ENCODE data around the gene SORCS2.

Gene SORCS2

DNA sequence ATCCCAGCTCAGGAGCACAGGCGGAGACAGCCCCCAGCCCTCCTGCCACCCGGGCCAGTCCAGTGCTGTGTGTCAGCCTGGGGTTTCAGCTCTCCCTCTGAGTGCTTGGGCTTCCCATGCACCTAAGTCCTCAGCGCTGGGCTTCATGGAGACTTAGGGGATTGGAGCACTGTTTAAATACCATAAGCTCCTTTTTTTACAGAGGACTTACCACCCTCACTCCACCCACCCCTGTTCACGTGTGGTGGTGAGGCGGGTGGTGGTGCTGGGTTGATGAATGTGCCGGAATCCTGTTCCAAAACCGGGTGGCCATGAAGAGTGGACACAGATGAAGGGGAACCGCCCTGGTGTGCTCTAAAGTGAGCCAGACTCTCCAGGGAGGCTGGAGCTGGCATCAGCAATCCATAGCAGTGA lies 175.5 kb downstream of the SORCS2 start:
- Histone ChIP-seq H4K20me1 (ENCODE audit: control insufficient read depth, insufficient read depth, low read depth, low read length) (no peaks in the 10 kb centered on the region), H3K27ac (ENCODE audit: low read depth, low read length) (no peak overlapping the region), H3K4me2 (ENCODE audit: low read length) (no peak overlapping the region), H3F3A (ENCODE audit: control insufficient read depth, insufficient read depth) (no peaks in the 10 kb centered on the region), H3K9me2 (replicated peaks; ENCODE audit: control insufficient read depth, low read length) (no peaks in the 10 kb centered on the region), H3K27me3 (ENCODE audit: control insufficient read depth, low read length) (no peaks in the 10 kb centered on the region), H3K9me3 (ENCODE audit: control insufficient read depth, insufficient read depth, low read length) (no peaks in the 10 kb centered on the region), H3K4me1 (ENCODE audit: control insufficient read depth, low read length) (peaks cover 9% of the 10 kb centered on the region), H3K36me3 (ENCODE audit: control insufficient read depth, low read length) (no peaks in the 10 kb centered on the region), H3K79me2 (ENCODE audit: control insufficient read depth, low read length) (no peaks in the 10 kb centered on the region), H3K4me3 (ENCODE audit: low read length) (no peak overlapping the region)
- no peak for TF ChIP-seq EZH2phosphoT487 (IDR thresholded peaks at IDR 0.05; ENCODE audit: borderline replicate concordance, low read length)
- TF ChIP-seq, protein P1, sequence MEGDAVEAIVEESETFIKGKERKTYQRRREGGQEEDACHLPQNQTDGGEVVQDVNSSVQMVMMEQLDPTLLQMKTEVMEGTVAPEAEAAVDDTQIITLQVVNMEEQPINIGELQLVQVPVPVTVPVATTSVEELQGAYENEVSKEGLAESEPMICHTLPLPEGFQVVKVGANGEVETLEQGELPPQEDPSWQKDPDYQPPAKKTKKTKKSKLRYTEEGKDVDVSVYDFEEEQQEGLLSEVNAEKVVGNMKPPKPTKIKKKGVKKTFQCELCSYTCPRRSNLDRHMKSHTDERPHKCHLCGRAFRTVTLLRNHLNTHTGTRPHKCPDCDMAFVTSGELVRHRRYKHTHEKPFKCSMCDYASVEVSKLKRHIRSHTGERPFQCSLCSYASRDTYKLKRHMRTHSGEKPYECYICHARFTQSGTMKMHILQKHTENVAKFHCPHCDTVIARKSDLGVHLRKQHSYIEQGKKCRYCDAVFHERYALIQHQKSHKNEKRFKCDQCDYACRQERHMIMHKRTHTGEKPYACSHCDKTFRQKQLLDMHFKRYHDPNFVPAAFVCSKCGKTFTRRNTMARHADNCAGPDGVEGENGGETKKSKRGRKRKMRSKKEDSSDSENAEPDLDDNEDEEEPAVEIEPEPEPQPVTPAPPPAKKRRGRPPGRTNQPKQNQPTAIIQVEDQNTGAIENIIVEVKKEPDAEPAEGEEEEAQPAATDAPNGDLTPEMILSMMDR (IDR thresholded peaks at IDR 0.05; ENCODE audit: low read depth, low read length, poor library complexity, severe bottlenecking) = no peak

DNA sequence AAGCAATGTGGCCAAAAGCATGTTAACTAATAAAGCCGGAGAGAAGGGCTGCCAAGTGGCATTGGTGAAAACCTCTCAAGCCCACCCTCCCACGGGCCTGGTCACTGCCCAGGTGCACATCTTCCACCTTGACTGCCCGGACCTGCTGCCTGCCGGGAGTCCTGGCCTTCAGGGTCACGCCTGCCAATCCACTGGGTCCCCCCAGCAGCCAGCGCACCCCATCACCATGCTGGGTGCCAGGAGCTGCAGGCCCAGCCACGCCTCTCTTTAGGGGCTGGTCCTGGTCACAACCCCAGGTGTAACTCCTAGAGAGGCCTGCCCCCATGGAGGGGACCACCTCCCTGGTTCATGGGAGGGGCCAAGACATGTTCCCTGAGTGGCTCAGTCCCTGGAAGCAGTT lies 176.0 kb downstream of the SORCS2 start:
- Histone ChIP-seq H3K4me3 (ENCODE audit: low read length) (no peak overlapping the region), H4K20me1 (ENCODE audit: control insufficient read depth, insufficient read depth, low read depth, low read length) (no peaks in the 10 kb centered on the region), H3K27me3 (ENCODE audit: control insufficient read depth, low read length) (no peaks in the 10 kb centered on the region), H3K27ac (ENCODE audit: low read depth, low read length) (no peak overlapping the region), H3K79me2 (ENCODE audit: control insufficient read depth, low read length) (no peaks in the 10 kb centered on the region), H3K4me2 (ENCODE audit: low read length) (no peak overlapping the region), H3K4me1 (ENCODE audit: control insufficient read depth, low read length) (peaks cover 9% of the 10 kb centered on the region), H3K36me3 (ENCODE audit: control insufficient read depth, low read length) (no peaks in the 10 kb centered on the region), H3K9me2 (replicated peaks; ENCODE audit: control insufficient read depth, low read length) (no peaks in the 10 kb centered on the region), H3F3A (ENCODE audit: control insufficient read depth, insufficient read depth) (no peaks in the 10 kb centered on the region), H3K9me3 (ENCODE audit: control insufficient read depth, insufficient read depth, low read length) (no peaks in the 10 kb centered on the region)
- TF ChIP-seq, protein P1 (IDR thresholded peaks at IDR 0.05; ENCODE audit: low read depth, low read length, poor library complexity, severe bottlenecking) = no peak
- TF ChIP-seq EZH2phosphoT487 (IDR thresholded peaks at IDR 0.05; ENCODE audit: borderline replicate concordance, low read length) = no peak

DNA sequence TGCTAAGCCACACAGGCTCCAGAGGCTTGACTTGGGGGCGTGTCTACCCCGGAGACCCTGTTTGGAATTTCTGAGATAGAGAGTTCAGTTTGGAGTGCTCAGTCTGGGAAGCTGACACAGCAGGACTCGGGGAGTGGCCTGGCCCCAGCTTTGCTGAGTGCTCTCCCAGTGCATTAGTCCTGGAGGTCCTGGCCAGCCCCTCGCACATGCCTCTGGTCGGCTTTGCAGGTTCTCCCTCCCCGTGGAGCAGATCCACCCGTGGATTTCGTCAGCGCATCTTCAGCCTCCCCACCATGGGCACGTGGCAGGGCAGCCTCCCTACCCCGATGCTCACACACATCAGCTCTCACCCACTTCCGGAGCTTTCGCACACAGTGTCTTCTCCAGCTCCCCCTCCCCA lies 177.2 kb downstream of the SORCS2 start:
- TF ChIP-seq EZH2phosphoT487 (IDR thresholded peaks at IDR 0.05; ENCODE audit: borderline replicate concordance, low read length) = no peak
- TF ChIP-seq, protein P1 (IDR thresholded peaks at IDR 0.05; ENCODE audit: low read depth, low read length, poor library complexity, severe bottlenecking) = no peak

DNA sequence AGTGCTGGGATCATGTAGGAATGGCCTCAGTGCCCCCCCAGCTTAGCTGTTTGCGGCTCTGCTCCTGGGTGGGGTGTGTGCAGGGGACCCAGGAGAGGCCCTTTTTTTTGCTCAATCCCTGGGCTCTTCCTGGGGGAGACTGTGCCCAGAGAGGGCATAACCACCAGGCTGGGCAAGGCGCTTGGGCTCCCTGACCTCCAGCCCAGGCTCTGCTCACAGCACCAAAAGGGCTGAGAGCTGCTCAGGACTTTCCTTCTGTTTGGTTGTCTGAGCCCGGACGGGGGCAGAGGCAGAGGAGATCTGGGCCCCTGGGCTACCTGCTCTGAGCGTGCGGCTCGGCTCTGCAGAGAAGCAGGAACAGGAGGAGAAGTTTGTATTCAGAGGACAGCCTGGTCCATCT lies 177.7 kb downstream of the SORCS2 start:
- Histone ChIP-seq H3K79me2 (ENCODE audit: control insufficient read depth, low read length) (no peaks in the 10 kb centered on the region), H3K4me2 (ENCODE audit: low read length) (no peak overlapping the region), H3K9me3 (ENCODE audit: control insufficient read depth, insufficient read depth, low read length) (no peaks in the 10 kb centered on the region), H3K4me1 (ENCODE audit: control insufficient read depth, low read length) (peaks cover 9% of the 10 kb centered on the region), H3K9me2 (replicated peaks; ENCODE audit: control insufficient read depth, low read length) (no peaks in the 10 kb centered on the region), H4K20me1 (ENCODE audit: control insufficient read depth, insufficient read depth, low read depth, low read length) (no peaks in the 10 kb centered on the region), H3K4me3 (ENCODE audit: low read length) (no peak overlapping the region), H3K36me3 (ENCODE audit: control insufficient read depth, low read length) (no peaks in the 10 kb centered on the region), H3K27me3 (ENCODE audit: control insufficient read depth, low read length) (no peaks in the 10 kb centered on the region), H3F3A (ENCODE audit: control insufficient read depth, insufficient read depth) (no peaks in the 10 kb centered on the region), H3K27ac (ENCODE audit: low read depth, low read length) (no peak overlapping the region)
- TF ChIP-seq, protein P1 (IDR thresholded peaks at IDR 0.05; ENCODE audit: low read depth, low read length, poor library complexity, severe bottlenecking) = no peak
- no peak for TF ChIP-seq EZH2phosphoT487 (IDR thresholded peaks at IDR 0.05; ENCODE audit: borderline replicate concordance, low read length)

More for the DNA sequence above, 177.2 kb downstream of the SORCS2 start:
- H3F3A ChIP-seq (ENCODE audit: control insufficient read depth, insufficient read depth) = no peaks in the 10 kb centered on the region
- no peaks in the 10 kb centered on the region for H3K36me3 ChIP-seq (ENCODE audit: control insufficient read depth, low read length)
- H3K9me2 ChIP-seq (replicated peaks; ENCODE audit: control insufficient read depth, low read length) = no peaks in the 10 kb centered on the region
- H4K20me1 ChIP-seq (ENCODE audit: control insufficient read depth, insufficient read depth, low read depth, low read length) = no peaks in the 10 kb centered on the region
- no peak overlapping the region for H3K4me2 ChIP-seq (ENCODE audit: low read length)
- H3K27ac ChIP-seq (ENCODE audit: low read depth, low read length) = no peak overlapping the region
- no peaks in the 10 kb centered on the region for H3K79me2 ChIP-seq (ENCODE audit: control insufficient read depth, low read length)
- H3K27me3 ChIP-seq (ENCODE audit: control insufficient read depth, low read length) = no peaks in the 10 kb centered on the region
- H3K4me1 ChIP-seq (ENCODE audit: control insufficient read depth, low read length) = peaks cover 9% of the 10 kb centered on the region
- H3K9me3 ChIP-seq (ENCODE audit: control insufficient read depth, insufficient read depth, low read length) = no peaks in the 10 kb centered on the region
- H3K4me3 ChIP-seq (ENCODE audit: low read length) = no peak overlapping the region

Measured in DOHH2 (cell line).